Endothelial cell (in vitro differentiated cells): Measurements from ENCODE around the gene PACRG. TPM values are rescaled to one million over a fixed set of nuclear protein-coding genes. Genes with fewer than 3 reads are reported as not detected.

Experiments
- DNase-seq: peaks from one replicate; pipeline ENCODE4 v3.0.0; 2021; ENCODE audit warnings: low spot score
- H3K27ac Mint-ChIP-seq: one replicate; pipeline ENCODE4 v1.8.0; 2021; ENCODE audit warnings: mixed read lengths, inconsistent platforms; ENCODE audit not compliant: unreplicated experiment
- H3K27me3 Mint-ChIP-seq: one replicate; pipeline ENCODE4 v1.8.0; 2021; ENCODE audit warnings: mild to moderate bottlenecking, moderate library complexity, mixed read lengths, inconsistent platforms; ENCODE audit not compliant: unreplicated experiment
- H3K36me3 Mint-ChIP-seq: one replicate; pipeline ENCODE4 v1.8.0; 2021; ENCODE audit warnings: mild to moderate bottlenecking, low read depth, mixed read lengths, inconsistent platforms; ENCODE audit not compliant: unreplicated experiment
- H3K4me1 Mint-ChIP-seq: one replicate; pipeline ENCODE4 v1.8.0; 2021; ENCODE audit warnings: mild to moderate bottlenecking, mixed read lengths, inconsistent platforms; ENCODE audit not compliant: unreplicated experiment
- H3K4me3 Mint-ChIP-seq: one replicate; pipeline ENCODE4 v1.8.0; 2021; ENCODE audit warnings: mild to moderate bottlenecking, mixed read lengths, inconsistent platforms; ENCODE audit not compliant: unreplicated experiment
- H3K9me3 Mint-ChIP-seq: one replicate; pipeline ENCODE4 v1.8.0; 2021; ENCODE audit warnings: mixed read lengths, inconsistent platforms; ENCODE audit not compliant: unreplicated experiment
- CTCF ChIP-seq: fragments of 200-600 bp; sonication (generic); IDR thresholded peaks from one replicate; pipeline ENCODE4 v1.5.0; 2021; ENCODE audit warnings: antibody characterized with exemption; ENCODE audit not compliant: unreplicated experiment
- total RNA-seq: library from RNA; stranded (reverse); fragmentation: NEBNext Ultra II Directional; extraction: Animal tissue kit (Norgen Biotek cat#: 25700); gene quantifications from one replicate; pipeline ENCODE4 v1.2.1, GENCODE V29; 2021; ENCODE audit not compliant: unreplicated experiment

Gene PACRG
- total RNA-seq, 1 donor from 2014 or later, result 1.1 TPM

DNA sequence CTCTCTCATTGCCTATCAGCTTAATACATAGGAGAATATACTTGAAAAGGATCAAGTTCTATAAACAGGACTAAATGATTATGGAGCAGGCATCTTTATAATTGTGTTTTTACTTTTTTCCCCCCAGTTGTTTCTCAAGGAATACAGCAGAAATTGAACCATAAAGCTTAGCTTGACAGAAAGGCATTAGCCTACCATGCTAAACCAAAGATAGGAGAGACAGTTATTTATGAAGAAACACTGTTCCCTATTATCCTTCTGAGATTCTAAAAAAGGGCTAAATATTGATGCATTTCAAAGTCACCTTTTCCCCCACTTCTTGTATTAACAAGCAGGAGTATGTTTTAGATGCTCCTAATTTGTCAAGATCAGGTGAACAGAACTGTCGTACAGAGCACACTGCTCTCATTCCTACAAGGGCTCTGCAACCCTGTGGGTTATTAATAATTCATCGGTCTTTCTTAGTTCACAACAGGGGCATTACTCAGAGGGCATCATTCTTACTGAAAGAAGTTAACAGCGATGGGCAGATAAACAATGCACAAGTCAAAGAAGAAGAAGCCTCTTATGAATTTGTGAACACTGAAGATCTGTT is 38.9 kb upstream of the PACRG start:
- Mint-ChIP-seq H3K27ac (no peak overlapping the region), H3K4me1 (peaks cover 8% of the 10 kb centered on the region), H3K4me3 (no peak overlapping the region), H3K9me3 (no peaks in the 10 kb centered on the region), H3K36me3 (no peaks in the 10 kb centered on the region), H3K27me3 (no peaks in the 10 kb centered on the region)
- TF ChIP-seq CTCF, result no peak
- no peak for DNase-seq

- Mint-ChIP-seq H3K36me3 (no peaks in the 10 kb centered on the region), H3K27me3 (no peaks in the 10 kb centered on the region), H3K4me3 (no peak overlapping the region), H3K9me3 (no peaks in the 10 kb centered on the region), H3K4me1 (peaks cover 8% of the 10 kb centered on the region), H3K27ac (no peak overlapping the region)
- no peak for DNase-seq
- TF ChIP-seq CTCF, result no peak
Measured at GRCh38 chr6:162690158-162690557, 37.6 kb upstream of the PACRG start.

DNA sequence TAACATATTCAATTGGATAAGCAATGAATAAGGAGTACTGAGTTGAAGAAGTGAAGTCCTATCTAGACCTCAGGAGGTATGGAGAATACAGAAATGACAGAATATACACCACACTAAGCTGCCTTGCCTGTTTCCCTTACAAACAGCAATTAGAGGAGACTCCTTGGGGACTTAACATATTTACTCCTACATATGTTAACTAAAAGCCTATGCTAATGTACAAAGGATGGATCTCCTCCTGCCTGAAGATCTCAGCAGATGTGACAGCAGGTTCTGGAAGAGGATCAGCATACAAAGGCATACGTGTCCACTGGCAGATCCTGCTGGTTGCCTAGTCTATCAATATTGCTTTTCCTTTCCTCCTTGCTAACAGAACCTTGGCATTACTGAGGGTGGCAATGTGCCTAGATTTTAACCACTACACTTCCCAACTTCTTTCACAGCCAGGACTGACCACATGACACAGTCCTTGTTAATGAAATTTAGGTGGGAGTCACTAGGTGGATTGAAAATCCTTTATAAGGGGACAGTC is 29.8 kb upstream of the PACRG start:
- Mint-ChIP-seq H3K4me3 (no peak overlapping the region), H3K4me1 (no peaks in the 10 kb centered on the region)

GRCh38 chr6:162698440-162698839 is 29.3 kb upstream of the PACRG start:
- Mint-ChIP-seq H3K4me1 (no peaks in the 10 kb centered on the region), H3K4me3 (no peak overlapping the region), H3K27me3 (no peaks in the 10 kb centered on the region), H3K36me3 (no peaks in the 10 kb centered on the region), H3K27ac (no peak overlapping the region), H3K9me3 (no peaks in the 10 kb centered on the region)
- TF ChIP-seq CTCF, result no peak
- no peak for DNase-seq

More for the DNA sequence above, 29.8 kb upstream of the PACRG start:
- no peaks in the 10 kb centered on the region for H3K36me3 Mint-ChIP-seq
- DNase-seq, result no peak
- H3K27me3 Mint-ChIP-seq, result no peaks in the 10 kb centered on the region
- no peak for TF ChIP-seq CTCF
- H3K27ac Mint-ChIP-seq, result no peak overlapping the region
- H3K9me3 Mint-ChIP-seq, result no peaks in the 10 kb centered on the region

DNA sequence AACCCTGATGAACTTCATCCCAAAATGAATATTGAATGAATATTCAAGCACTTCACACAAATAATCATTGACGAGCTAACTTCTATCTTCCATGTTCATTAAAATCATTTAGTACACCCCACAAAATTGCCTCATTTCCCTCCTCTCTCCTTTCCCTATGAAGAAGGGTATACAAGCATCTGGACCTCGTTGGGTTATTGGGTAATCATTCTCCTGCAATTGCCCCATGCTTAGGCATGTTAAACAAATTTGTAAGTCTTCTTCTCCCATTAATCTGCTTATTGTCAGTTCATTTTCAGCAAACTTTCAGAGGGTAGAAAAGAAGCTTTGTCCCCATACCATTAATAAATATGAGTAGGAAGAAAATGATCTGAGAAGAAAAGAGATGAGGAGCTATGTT is 27.8 kb upstream of the PACRG start:
- Mint-ChIP-seq H3K4me1 (no peaks in the 10 kb centered on the region), H3K27ac (no peak overlapping the region), H3K4me3 (no peak overlapping the region), H3K9me3 (no peaks in the 10 kb centered on the region), H3K36me3 (no peaks in the 10 kb centered on the region), H3K27me3 (no peaks in the 10 kb centered on the region)
- no peak for TF ChIP-seq CTCF
- DNase-seq, result no peak
